UCSD-AML1 (cell line): ENCODE measurements around the gene OR13D1.
"Not testable (repeated sequence)": the region's sequence is repeated elsewhere in the genome, so short reads cannot be mapped to it uniquely, and the experiment has no call there.

Source experiments
- DNase-seq: peaks from one replicate; lab custom pipeline; 2025; ENCODE audit not compliant: unreplicated experiment; lab: John Stamatoyannopoulos, UW

OR13D1 gene, protein sequence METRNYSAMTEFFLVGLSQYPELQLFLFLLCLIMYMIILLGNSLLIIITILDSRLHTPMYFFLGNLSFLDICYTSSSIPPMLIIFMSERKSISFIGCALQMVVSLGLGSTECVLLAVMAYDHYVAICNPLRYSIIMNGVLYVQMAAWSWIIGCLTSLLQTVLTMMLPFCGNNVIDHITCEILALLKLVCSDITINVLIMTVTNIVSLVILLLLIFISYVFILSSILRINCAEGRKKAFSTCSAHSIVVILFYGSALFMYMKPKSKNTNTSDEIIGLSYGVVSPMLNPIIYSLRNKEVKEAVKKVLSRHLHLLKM

DNA sequence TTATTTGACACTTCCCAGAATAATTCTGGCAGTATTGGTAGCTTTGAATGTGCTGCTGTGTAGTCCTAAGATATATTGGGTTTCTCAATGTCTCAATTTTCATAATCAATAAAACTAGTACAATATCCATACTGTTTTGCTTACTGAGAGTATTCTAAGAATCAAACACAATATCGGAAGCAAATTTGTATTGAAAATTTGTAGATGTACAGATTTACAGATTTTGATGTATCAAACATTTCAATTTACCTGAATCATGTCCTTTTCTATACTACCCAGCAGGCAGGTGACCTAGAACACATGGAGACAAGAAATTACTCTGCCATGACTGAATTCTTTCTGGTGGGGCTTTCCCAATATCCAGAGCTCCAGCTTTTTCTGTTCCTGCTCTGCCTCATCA, at the start of gene OR13D1:
Gene OR13D1 (plus strand): TSS at position 301 of the 400 bp plus-strand sequence. CDS start 0 bp downstream, at position 301.
- DNase-seq: no peak

DNA sequence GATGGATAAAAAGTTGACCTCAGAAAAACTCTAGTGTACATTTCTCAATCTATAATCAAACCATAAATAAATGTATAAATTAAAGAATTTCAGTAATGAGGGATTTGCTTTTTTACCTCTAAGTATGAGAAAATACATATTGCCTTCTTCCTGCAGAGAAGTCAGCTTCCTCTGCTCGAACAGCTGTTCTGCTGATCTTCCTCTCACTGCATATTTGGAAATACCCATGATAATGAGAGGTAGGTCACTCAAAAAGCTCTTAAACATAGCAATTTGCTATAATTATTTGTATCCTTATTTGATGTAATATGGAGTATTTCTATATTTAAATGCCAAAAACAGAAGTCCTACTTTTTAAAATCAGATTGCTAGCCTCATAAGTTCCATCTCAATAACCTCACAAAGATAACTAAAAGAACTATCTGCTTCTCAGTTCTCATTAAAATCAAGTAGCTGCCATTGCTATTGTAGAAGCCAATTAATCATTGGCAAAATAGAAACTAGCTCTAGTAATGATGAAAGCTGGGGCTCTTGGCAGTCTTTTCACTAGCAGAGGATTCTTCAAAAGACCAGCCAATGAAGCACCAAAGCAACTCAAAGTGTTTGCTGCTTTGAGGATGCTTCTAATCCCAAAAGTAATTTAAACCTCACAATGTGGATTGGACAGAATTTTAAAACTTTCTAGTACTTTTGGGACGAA, 35.7 kb upstream of the OR13D1 start:
- DNase-seq: no peak

DNA sequence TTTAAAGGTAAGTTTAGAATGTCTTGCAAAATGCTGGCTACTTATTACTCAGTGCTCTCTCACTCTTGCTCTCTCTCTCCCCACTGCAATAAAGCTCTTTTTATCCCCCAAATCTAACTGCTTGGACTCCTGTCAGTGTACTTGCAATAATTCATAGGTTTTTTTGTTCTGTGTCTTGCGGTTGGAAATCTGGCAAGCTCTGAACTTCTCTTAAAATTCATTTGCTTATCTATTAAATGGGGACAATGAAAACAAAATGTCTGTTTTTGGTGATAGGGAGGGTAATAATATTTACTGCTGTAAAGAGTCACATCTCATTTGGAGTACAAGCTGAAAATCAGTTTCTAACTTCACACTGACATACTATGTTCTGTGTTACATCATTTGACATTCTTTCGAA, 18.7 kb upstream of the OR13D1 start:
- DNase-seq: no peak

DNA sequence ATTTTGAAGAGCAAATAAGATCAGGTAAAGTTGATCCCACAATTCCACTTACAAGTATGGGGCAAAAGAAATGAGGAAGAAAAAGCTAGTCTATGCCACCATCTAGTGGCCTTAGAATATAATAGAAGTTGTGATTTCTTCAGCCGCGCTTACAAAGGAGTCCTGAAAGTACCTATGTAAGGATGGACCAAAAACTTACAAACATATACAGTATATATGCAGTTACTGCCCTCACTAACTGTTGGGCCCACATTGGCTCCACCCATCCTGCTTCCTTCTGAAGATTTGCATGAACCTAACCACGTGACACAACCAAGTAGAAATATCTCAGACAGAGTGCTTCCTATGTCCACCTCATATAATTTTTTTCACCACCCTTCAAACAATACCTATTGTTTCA, 11.7 kb upstream of the OR13D1 start:
- DNase-seq: no peak

DNA sequence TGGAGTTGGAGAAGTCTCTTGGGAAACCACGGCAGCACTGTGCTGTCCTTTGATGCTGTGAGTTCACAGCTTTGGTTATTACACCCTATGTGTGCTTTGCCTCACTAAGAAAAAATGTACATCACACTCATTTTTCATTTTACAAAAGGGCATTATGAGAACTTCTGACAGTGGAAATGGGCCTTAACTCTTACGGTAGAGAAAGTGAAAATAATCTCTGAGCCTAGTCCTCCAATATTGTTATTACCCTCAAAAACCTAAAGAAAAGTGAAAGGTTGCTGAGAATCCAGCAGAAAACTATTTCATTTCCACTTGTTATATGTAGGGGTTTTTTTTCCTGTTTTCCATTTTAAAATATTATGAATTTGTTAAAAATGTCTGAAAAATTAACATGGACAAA, 8.2 kb upstream of the OR13D1 start:
- no peak for DNase-seq

DNA sequence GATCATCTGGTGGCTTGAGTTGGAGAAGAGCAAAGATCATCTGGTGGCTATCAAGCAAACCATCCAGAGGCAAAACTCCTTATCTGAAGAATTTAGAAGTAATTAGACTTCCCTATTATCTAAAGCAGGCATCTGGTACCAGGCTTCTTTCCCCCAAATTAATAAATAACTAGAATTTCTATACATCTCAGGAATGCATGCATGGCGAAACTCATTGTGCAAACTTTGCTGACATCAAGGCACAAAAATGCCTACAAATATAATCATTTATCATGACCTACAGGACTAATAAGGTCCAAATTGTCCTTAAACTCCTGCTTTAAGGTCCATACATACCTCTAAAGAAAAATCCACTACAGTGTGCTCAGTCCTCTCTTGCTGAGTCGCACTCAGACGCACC, 6.0 kb downstream of the OR13D1 start:
- no peak for DNase-seq

DNA sequence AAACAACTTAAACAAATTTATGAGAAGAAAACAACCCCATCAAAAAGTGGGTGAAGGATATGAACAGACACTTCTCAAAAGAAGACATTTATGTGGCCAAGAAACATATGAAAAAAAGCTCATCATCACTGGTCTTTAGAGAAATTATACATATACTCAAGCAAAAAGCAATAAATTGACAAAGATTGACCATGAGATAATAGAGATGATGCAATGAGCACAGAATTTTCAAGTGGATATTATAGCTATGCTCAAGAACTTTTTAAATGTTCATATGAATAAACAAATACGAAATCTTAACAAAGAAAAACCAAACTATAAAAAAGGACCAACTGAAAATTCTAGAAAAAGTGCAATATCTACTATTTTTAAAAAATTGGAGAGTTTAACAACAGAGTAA, 14.4 kb downstream of the OR13D1 start:
- not testable (repeated sequence) for DNase-seq

DNA sequence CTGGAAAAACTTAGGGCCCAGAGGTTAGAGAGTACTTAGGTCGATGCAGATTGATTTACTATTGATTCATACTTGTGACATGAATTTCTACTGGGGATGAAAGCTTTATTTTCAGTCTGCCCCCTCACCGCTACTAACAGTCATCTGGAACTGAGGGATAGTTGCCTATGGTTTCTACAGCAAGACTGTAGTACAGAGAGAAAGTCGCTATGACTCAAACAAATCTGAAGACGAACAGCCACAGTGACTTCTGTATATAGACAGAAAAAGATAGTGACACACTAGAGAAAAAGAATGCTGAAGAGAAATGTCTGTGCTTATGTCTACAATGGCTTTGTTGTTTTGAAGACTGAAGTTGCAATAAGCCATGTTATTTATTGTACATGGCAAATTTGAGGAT, 17.3 kb downstream of the OR13D1 start:
- DNase-seq: no peak

DNA sequence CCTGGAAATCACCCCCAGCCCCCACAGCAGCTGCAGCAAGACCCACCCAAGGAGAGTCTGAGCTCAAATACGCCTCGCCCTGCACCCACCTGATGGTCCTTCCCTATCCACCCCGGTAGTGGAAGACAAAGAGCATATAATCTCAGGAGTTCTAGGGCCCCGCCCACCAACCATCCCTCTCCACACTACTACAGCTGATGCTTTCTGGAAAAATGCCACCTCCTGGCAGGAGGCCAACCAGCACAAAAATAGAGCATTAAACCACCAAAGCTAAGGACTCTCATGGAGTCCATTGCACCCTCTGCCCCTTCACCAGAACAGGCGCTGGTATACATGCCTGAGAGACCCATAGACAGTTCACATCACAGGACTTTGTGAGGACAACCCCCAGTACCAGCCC, 30.7 kb downstream of the OR13D1 start:
- DNase-seq: no peak

DNA sequence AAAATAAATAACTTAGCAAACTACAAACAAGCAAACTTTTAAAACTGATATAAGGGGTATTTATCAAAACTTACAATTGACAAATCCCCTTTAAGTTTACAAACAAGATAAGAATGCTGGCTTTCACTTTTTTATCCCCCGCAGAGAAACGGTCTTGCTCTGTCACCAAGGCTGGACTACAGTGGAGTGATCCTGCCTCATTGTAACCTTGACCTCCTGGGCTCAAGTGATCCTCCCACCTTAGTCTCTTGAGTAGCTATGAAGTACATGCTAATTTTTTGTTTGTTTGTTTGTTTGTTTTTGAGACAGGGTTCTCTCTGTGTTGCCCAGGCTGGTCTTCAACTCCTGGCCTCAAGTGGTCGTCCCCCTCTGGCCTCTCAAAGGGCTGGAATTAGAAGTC, 44.1 kb downstream of the OR13D1 start:
- no peak for DNase-seq

DNA sequence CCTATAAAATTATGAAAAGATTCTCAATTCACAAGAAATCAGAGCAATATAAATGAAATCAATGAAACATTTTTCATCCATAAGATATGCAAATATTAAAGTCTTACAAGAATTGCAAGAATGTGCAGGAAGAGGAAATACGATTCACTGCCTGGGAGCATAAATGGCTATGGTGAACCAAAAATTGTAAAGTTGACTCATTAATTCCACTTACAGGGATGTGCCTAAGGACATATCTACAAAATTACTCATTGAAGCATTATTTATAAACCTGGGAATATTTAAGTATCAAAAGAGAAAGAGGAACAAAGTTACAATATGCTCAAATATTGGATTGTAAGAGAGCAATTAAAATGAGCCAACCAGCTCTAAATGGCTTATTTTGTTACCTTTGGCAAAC, 46.3 kb downstream of the OR13D1 start:
- DNase-seq: no peak

DNA sequence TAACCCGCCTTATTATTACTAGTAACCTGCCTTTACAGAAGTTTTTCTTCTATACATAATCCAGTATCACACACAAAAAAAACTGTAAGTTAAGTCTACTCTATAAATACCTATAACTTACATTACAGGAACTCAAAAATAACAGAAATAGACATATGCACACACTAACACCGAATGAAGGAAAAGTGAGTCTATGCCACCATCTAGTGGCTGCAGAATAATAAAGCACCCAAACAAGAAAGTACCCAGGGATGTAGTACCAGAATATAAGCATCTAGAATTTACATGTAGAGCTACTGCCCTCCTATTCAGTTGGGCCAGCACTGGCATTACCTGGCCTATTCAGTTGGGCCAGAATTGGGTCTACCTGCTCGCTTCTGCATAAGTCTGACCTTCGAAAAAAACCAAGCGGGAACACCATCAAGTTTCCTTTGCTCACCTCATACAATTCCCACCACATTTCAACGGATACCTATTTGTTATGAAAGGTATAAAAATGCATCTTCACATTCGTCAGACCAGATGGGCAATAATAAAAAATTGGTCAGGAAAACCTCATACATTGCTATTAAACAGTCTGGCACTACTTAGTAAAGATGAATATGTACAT, 49.2 kb downstream of the OR13D1 start:
- DNase-seq: peak; percentile 13
